Lung (tissue), 13 donors: ENCODE data around the gene GADD45A. TPM values are rescaled to one million over a fixed set of nuclear protein-coding genes. Genes with fewer than 3 reads are reported as not detected.

Experiments
- ATAC-seq: fragments of 200-7000 bp; cut with Tn5 transposase; one replicate; pipeline ENCODE4 v1.9.1; 2020; ENCODE audit warnings: moderate number of reproducible peaks; ENCODE audit not compliant: insufficient read depth, low FRiP score
- DNase-seq, 3 donors: peaks; one replicate each; pipeline ENCODE4 v3.0.0-alpha.2; 2013 to 2017
- H3K27ac ChIP-seq, 2 donors: one replicate each; pipeline ENCODE4 v1.5.1; 2013; ENCODE audit warnings: mild to moderate bottlenecking in 2 of 2, moderate library complexity in 2 of 2, control low read depth in 1 of 2, inconsistent platforms in 1 of 2, low read depth in 1 of 2, low read length in 1 of 2
- H3K27me3 ChIP-seq, 3 donors: one replicate each; pipeline ENCODE4 v1.5.1; 2013; ENCODE audit warnings: low read length in 2 of 3; ENCODE audit not compliant: control insufficient read depth in 3 of 3, insufficient read depth in 3 of 3
- H3K36me3 ChIP-seq, 4 donors: one replicate each; pipeline ENCODE4 v1.5.1; 2013; ENCODE audit warnings: low read length in 4 of 4, mild to moderate bottlenecking in 1 of 4, moderate library complexity in 1 of 4; ENCODE audit not compliant: control insufficient read depth in 4 of 4, insufficient read depth in 4 of 4
- H3K4me1 ChIP-seq, 5 donors: one replicate each; pipeline ENCODE4 v1.5.1; 2013; ENCODE audit warnings: low read length in 5 of 5, mild to moderate bottlenecking in 2 of 5, moderate library complexity in 1 of 5; ENCODE audit not compliant: control insufficient read depth in 5 of 5, insufficient read depth in 5 of 5
- H3K4me3 ChIP-seq: one replicate; pipeline ENCODE4 v1.5.1; 2013; ENCODE audit warnings: mild to moderate bottlenecking, control low read depth, moderate library complexity
- H3K9ac ChIP-seq, 2 donors: one replicate each; pipeline ENCODE4 v1.5.1; 2013; ENCODE audit warnings: low read length in 2 of 2, control low read depth in 1 of 2; ENCODE audit not compliant: insufficient read depth in 1 of 2
- H3K9me3 ChIP-seq, 4 donors: one replicate each; pipeline ENCODE4 v1.5.1; 2013; ENCODE audit warnings: low read length in 3 of 4, mild to moderate bottlenecking in 1 of 4, moderate library complexity in 1 of 4; ENCODE audit not compliant: control insufficient read depth in 4 of 4, insufficient read depth in 3 of 4
- CTCF ChIP-seq: IDR thresholded peaks from 2 replicates; pipeline ENCODE4 v1.5.1; 2012; ENCODE audit warnings: mild to moderate bottlenecking; ENCODE audit errors: control extremely low read depth, extremely low read depth
- WGBS, 2 donors: extraction: QIAGEN DNeasy Blood & Tissue Kit; methylation state at CpG; one replicate each; pipeline ENCODE4 v1.1.7; 2013; 5-methylcytosine and 5-hydroxymethylcytosine counted together
- polyA plus RNA-seq, 2 donors: library from polyadenylated mRNA; stranded (reverse); fragments of 200-250 nt; gene quantifications; one replicate each; pipeline ENCODE4 v1.2.1, GENCODE V29; 2013
- small RNA-seq: library from RNA; depleted of rRNA; stranded (forward); fragments of <200 nt; gene quantifications from one replicate; pipeline ENCODE3, GENCODE V24; 2014; ENCODE audit warnings: low replicate concordance
- total RNA-seq, 2 donors: library from RNA; depleted of rRNA in 1 of 2; stranded (reverse); fragments of >200 nt in 1 of 2; gene quantifications; one replicate each; pipeline ENCODE4 v1.2.1, GENCODE V29; 2014 to 2021
- donor health status: control.
- donor health status: control.
- donor health status: Bipolar disorder and iron deficiency.
- donor health status: healthy.
- donor health status: DM: yes; HTN: yes; CAD: no.

GADD45A gene
- total and polyA plus RNA-seq, 4 donors = 12.9 to 52.0 (median 35.2) TPM

DNA sequence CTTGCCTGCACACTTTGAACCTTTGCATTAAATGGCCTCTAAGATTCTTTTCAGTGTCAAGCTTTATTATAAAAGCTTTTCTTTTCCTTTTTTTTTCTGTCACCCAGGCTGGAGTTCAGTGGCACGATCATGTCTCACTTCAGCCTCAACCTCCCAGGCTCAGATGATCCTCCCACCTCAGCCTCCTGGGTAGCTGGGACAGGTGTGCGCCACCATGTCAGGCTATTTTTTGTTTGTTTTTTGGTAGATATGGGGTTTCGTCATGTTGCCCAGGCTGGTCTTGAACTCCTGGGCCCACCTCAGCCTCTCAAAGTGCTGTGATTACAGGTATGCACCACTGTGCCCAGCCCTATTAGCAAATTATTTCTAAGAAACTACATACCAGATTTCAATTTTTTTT lies 52.9 kb downstream of the GADD45A start:
- Histone ChIP-seq H3K27ac (no peak overlapping the region), H3K4me3 (no peak overlapping the region), H3K36me3 (no peaks in the 10 kb centered on the region), H3K9ac (no peak overlapping the region), H3K27me3 (no peaks in the 10 kb centered on the region), H3K4me1 (peaks cover 0 to 16% (median 12%) of the 10 kb centered on the region in 5 donors), H3K9me3 (no peaks in the 10 kb centered on the region)
- ATAC-seq (no peak), DNase-seq (no peak)
- 91 to 96% methylated on average over 3 of the region's 3 CpGs for WGBS, 2 donors
- TF ChIP-seq CTCF = no peak

Small RNA genes lying within 50 kb of the gene (small RNA-seq; reads per million reads assigned to genes)
- gene RN7SL392P = not detected

Other genes starting within 250 kb of the GADD45A start
- 10 to 100 TPM; 46.2 to 68.4 TPM for gene GNG12, start 148.3 kb downstream of the GADD45A start, total RNA-seq
- 10 to 100 TPM; 14.0 to 18.0 TPM for gene GNG12, start 148.3 kb downstream of the GADD45A start, polyA plus RNA-seq